RWPE2 (cell line): ENCODE measurements around the gene FES.

ENCODE experiments used
- ATAC-seq: fragments of 200-7000 bp; cut with Tn5 transposase; 3 replicates; pipeline ENCODE4 v1.9.1; 2021; ENCODE audit warnings: low read depth
- DNase-seq: peaks from one replicate; pipeline ENCODE4 v3.0.0-alpha.2; 2020; ENCODE audit warnings: low spot score
- H3K27ac ChIP-seq: fragments of 450-650 bp; 2 replicates; pipeline ENCODE4 v1.5.1; 2017; ENCODE audit warnings: mild to moderate bottlenecking; ENCODE audit not compliant: poor library complexity, severe bottlenecking
- H3K27me3 ChIP-seq: fragments of 250-450 bp; sonication (Bioruptor Pico); 2 replicates; pipeline ENCODE4 v1.5.1; 2021; ENCODE audit warnings: mild to moderate bottlenecking, moderate library complexity; ENCODE audit not compliant: insufficient read depth, poor library complexity, severe bottlenecking
- H3K36me3 ChIP-seq: fragments of 250-450 bp; sonication (Bioruptor Pico); 2 replicates; pipeline ENCODE4 v1.5.1; 2020; ENCODE audit warnings: low read depth, mild to moderate bottlenecking, moderate library complexity
- H3K4me1 ChIP-seq: fragments of 250-450 bp; sonication (Bioruptor Pico); 2 replicates; pipeline ENCODE4 v1.5.1; 2021; ENCODE audit warnings: mild to moderate bottlenecking, moderate library complexity; ENCODE audit not compliant: insufficient read depth, poor library complexity, severe bottlenecking
- H3K4me3 ChIP-seq: fragments of 250-450 bp; sonication (Bioruptor Pico); 2 replicates; pipeline ENCODE4 v1.5.1; 2021; ENCODE audit warnings: mild to moderate bottlenecking, moderate library complexity; ENCODE audit not compliant: severe bottlenecking
- H3K9me3 ChIP-seq: fragments of 250-450 bp; sonication (Bioruptor Pico); 2 replicates; pipeline ENCODE4 v1.5.1; 2021; ENCODE audit warnings: mild to moderate bottlenecking, moderate library complexity; ENCODE audit not compliant: severe bottlenecking
- TF ChIP-seq, protein P1 (sequence below): fragments of 450-650 bp; IDR thresholded peaks from one replicate; pipeline ENCODE4 v1.5.1; 2017; ENCODE audit warnings: mild to moderate bottlenecking, moderate library complexity; ENCODE audit not compliant: poor library complexity, severe bottlenecking

The FES gene

DNA sequence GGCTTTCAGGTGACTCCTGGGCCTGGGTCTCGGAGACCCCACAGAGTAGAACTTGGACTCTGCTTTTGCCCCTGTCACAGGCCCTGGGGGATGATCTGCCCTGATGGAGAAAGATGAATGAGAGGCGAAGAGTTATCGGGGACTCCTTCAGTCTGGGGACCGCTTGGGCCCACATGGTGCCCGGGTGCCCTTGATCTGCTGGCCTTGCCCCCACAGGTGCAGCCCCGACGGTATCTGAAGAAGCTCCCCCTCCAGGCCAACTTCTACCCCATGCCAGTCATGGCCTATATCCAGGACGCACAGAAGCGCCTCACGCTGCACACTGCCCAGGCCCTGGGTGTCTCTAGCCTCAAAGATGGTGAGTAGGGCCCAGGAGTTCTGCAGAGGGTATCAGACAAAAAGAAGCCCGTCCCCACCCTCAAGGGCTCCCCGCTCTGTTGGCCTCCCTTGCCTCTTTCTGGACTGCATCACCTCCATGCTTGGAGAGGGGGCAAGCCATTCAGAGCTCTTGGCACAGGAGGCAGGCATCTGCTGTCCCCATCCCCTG, 29.2 kb downstream of the FES start:
- Histone ChIP-seq H3K4me1 (no peaks in the 10 kb centered on the region), H3K27ac (no peak overlapping the region), H3K4me3 (no peak overlapping the region), H3K27me3 (no peaks in the 10 kb centered on the region), H3K36me3 (peaks cover 22% of the 10 kb centered on the region), H3K9me3 (no peaks in the 10 kb centered on the region)
- TF ChIP-seq, protein P1, sequence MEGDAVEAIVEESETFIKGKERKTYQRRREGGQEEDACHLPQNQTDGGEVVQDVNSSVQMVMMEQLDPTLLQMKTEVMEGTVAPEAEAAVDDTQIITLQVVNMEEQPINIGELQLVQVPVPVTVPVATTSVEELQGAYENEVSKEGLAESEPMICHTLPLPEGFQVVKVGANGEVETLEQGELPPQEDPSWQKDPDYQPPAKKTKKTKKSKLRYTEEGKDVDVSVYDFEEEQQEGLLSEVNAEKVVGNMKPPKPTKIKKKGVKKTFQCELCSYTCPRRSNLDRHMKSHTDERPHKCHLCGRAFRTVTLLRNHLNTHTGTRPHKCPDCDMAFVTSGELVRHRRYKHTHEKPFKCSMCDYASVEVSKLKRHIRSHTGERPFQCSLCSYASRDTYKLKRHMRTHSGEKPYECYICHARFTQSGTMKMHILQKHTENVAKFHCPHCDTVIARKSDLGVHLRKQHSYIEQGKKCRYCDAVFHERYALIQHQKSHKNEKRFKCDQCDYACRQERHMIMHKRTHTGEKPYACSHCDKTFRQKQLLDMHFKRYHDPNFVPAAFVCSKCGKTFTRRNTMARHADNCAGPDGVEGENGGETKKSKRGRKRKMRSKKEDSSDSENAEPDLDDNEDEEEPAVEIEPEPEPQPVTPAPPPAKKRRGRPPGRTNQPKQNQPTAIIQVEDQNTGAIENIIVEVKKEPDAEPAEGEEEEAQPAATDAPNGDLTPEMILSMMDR = no peak
- ATAC-seq (no peak), DNase-seq (no peak)

DNA sequence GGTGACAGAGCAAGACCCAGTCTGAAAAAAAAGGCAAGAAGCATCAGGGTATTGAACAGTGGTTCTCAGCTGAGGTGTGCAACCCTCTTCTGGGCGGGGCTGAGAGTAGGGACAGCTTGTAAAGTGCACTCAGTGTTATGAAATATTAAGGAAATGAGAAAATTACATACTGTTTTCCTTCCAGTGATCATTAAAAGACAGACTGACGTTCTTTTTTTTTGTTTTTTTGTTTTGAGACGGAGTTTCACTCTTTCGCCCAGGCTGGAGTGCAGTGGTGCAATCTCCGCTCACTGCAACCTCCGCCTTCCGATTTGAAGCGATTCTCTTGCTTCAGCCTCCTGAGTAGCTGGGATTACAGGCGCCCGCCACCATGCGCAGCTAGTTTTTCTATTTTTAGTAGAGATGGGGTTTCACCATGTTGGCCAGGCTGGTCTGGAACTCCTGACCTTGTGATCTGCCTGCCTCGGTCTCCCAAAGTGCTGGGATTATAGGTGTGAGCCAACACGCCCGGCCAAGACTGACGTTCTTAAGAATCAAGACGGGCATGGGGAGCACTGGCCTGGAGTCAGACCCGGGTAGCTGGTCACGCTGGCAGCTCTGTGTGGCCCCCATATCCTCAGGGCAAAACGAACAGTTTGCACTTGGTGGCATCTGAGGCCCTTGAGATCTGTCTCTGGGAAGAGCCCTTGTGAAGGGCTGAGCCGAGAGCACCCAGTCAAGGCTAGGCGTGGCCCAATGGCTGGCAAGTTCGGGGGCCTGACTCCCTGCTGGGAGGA, 30.2 kb downstream of the FES start:
- H3K36me3 ChIP-seq = peaks cover 22% of the 10 kb centered on the region
- no peaks in the 10 kb centered on the region for H3K9me3 ChIP-seq
- H3K4me1 ChIP-seq = no peaks in the 10 kb centered on the region
- ATAC-seq = no peak
- no peaks in the 10 kb centered on the region for H3K27me3 ChIP-seq
- DNase-seq = no peak
- TF ChIP-seq, protein P1 = no peak
- no peak overlapping the region for H3K4me3 ChIP-seq
- H3K27ac ChIP-seq = no peak overlapping the region

DNA sequence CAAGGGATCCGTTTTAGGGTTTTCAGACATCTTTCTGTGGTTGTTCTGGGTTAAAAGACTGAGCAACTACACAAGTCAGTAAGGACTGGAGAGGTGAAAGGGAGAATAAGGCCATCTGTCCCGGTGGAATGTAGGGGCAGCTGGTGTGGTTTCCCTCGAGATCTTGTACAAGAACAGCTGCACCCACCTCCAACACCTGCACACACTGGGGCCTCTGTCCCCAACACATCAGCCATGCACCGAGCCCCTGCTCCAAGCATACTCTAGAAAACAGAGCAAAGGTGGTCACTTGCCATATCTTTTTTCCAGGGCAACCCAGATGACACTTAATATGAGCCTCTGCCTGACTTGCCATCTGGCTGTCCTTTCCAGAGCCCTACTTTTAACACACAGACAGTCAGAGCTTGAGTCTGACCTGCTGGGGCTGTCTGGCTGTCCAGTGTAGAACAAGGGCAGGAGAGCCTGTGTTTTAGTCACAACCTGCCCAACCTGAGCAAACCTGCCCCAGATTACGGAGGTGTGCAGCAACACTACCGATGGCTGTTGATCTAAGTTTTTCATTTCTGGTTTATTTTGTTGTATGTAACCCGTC, 31.0 kb downstream of the FES start:
- peaks cover 27% of the 10 kb centered on the region for H3K36me3 ChIP-seq
- no peaks in the 10 kb centered on the region for H3K27me3 ChIP-seq
- TF ChIP-seq, protein P1 = no peak
- H3K4me3 ChIP-seq = no peak overlapping the region
- DNase-seq (no peak), ATAC-seq (no peak)
- H3K4me1 ChIP-seq = no peaks in the 10 kb centered on the region
- no peak overlapping the region for H3K27ac ChIP-seq
- no peaks in the 10 kb centered on the region for H3K9me3 ChIP-seq

DNA sequence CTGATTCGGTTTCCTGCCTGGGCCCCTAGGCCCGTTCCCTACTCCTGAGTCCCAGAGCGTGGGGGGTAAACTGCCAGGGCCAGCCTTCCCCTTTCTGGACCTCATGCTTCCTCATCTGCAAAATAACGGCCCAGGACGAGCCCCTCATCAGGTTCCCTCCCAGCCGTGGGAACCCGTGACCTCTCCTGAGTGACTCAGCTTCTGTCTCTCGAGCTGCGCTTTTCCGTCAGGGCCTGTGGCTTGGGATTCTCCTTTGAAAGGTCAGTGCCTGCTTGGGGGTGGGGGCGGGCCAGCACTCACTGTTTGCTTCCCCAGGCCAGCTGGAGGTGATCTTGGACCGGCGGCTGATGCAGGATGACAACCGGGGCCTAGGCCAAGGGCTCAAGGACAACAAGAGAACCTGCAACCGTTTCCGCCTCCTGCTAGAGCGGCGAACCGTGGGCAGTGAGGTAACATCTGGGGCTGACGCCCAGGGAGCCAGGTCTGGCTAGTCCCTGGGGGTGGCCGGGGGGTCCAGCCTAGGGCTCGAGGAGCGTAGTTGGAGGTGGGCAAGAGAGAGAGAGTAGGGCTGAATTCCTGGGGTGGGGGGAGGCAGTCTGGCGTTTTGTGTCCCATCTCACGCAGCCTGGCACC, 31.6 kb downstream of the FES start:
- no peak overlapping the region for H3K27ac ChIP-seq
- no peak for ATAC-seq
- peak; percentile 76 for DNase-seq

More for the DNA sequence above, 31.6 kb downstream of the FES start:
- Histone ChIP-seq H3K27me3 (no peaks in the 10 kb centered on the region), H3K4me3 (no peak overlapping the region), H3K4me1 (no peaks in the 10 kb centered on the region), H3K9me3 (no peaks in the 10 kb centered on the region), H3K36me3 (peaks cover 22% of the 10 kb centered on the region)
- TF ChIP-seq, protein P1 = no peak
